Measurements from ENCODE around the gene SEC14L2.

DNA sequence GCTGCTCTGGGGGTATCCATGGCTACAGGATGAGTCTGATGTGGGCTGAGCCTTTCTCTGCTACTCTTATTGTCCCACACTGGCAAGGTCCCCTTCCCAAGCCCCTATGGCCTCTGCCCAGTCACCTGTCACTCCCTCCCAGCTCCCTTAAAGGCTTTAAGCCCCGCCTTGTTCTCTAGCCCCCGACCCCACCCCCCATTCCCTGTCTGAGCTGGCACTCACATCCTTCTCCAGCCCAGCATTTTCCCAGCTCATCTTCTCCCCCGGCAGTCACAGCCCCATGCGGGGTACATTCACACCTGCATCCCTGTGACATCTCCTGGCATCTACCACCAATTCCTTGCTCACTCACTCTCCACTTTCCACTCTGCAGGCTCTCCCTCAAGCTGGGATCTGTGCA, 33.1 kb downstream of the SEC14L2 start:
- TF ChIP-seq, protein P1, sequence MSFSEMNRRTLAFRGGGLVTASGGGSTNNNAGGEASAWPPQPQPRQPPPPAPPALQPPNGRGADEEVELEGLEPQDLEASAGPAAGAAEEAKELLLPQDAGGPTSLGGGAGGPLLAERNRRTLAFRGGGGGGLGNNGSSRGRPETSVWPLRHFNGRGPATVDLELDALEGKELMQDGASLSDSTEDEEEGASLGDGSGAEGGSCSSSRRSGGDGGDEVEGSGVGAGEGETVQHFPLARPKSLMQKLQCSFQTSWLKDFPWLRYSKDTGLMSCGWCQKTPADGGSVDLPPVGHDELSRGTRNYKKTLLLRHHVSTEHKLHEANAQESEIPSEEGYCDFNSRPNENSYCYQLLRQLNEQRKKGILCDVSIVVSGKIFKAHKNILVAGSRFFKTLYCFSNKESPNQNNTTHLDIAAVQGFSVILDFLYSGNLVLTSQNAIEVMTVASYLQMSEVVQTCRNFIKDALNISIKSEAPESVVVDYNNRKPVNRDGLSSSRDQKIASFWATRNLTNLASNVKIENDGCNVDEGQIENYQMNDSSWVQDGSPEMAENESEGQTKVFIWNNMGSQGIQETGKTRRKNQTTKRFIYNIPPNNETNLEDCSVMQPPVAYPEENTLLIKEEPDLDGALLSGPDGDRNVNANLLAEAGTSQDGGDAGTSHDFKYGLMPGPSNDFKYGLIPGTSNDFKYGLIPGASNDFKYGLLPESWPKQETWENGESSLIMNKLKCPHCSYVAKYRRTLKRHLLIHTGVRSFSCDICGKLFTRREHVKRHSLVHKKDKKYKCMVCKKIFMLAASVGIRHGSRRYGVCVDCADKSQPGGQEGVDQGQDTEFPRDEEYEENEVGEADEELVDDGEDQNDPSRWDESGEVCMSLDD (tag by site-specific recombination; IDR thresholded peaks at IDR 0.05) = no peak
- TF ChIP-seq ZNF248 (tag by site-specific recombination; IDR thresholded peaks at IDR 0.05) = no peak
- TF ChIP-seq, protein P2, sequence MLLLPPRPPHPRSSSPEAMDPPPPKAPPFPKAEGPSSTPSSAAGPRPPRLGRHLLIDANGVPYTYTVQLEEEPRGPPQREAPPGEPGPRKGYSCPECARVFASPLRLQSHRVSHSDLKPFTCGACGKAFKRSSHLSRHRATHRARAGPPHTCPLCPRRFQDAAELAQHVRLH (tag by site-specific recombination; IDR thresholded peaks at IDR 0.05) = no peak
- TF ChIP-seq ZNF785 (tag by site-specific recombination; IDR thresholded peaks at IDR 0.05) = no peak
- TF ChIP-seq, protein P3, sequence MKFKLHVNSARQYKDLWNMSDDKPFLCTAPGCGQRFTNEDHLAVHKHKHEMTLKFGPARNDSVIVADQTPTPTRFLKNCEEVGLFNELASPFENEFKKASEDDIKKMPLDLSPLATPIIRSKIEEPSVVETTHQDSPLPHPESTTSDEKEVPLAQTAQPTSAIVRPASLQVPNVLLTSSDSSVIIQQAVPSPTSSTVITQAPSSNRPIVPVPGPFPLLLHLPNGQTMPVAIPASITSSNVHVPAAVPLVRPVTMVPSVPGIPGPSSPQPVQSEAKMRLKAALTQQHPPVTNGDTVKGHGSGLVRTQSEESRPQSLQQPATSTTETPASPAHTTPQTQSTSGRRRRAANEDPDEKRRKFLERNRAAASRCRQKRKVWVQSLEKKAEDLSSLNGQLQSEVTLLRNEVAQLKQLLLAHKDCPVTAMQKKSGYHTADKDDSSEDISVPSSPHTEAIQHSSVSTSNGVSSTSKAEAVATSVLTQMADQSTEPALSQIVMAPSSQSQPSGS (tag by site-specific recombination; IDR thresholded peaks at IDR 0.05; ENCODE audit: low read depth) = no peak
- TF ChIP-seq, protein P4, sequence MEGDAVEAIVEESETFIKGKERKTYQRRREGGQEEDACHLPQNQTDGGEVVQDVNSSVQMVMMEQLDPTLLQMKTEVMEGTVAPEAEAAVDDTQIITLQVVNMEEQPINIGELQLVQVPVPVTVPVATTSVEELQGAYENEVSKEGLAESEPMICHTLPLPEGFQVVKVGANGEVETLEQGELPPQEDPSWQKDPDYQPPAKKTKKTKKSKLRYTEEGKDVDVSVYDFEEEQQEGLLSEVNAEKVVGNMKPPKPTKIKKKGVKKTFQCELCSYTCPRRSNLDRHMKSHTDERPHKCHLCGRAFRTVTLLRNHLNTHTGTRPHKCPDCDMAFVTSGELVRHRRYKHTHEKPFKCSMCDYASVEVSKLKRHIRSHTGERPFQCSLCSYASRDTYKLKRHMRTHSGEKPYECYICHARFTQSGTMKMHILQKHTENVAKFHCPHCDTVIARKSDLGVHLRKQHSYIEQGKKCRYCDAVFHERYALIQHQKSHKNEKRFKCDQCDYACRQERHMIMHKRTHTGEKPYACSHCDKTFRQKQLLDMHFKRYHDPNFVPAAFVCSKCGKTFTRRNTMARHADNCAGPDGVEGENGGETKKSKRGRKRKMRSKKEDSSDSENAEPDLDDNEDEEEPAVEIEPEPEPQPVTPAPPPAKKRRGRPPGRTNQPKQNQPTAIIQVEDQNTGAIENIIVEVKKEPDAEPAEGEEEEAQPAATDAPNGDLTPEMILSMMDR (tag by site-specific recombination; IDR thresholded peaks at IDR 0.05) = no peak
- TF ChIP-seq, protein P5, sequence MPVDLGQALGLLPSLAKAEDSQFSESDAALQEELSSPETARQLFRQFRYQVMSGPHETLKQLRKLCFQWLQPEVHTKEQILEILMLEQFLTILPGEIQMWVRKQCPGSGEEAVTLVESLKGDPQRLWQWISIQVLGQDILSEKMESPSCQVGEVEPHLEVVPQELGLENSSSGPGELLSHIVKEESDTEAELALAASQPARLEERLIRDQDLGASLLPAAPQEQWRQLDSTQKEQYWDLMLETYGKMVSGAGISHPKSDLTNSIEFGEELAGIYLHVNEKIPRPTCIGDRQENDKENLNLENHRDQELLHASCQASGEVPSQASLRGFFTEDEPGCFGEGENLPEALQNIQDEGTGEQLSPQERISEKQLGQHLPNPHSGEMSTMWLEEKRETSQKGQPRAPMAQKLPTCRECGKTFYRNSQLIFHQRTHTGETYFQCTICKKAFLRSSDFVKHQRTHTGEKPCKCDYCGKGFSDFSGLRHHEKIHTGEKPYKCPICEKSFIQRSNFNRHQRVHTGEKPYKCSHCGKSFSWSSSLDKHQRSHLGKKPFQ (tag by site-specific recombination; IDR thresholded peaks at IDR 0.05) = no peak

Data from HEK293 (cell line).